NT2/D1 (cell line): ENCODE data around the gene SMIM26.

Source experiments
- SUZ12 ChIP-seq: IDR thresholded peaks from 2 replicates; pipeline ENCODE4 v1.6.1; 2011; ENCODE audit not compliant: insufficient read length, insufficient read depth; ENCODE audit errors: extremely low read depth
- YY1 ChIP-seq: IDR thresholded peaks from 2 replicates; pipeline ENCODE4 v1.6.1; 2011; ENCODE audit not compliant: insufficient read length, insufficient read depth
- ZNF274 ChIP-seq: IDR thresholded peaks from 2 replicates; pipeline ENCODE4 v1.6.1; 2011; ENCODE audit warnings: mild to moderate bottlenecking, low read depth, low read length

GRCh38 chr20:18553746-18554145, 13.5 kb upstream of the SMIM26 start:
- no peak for TF ChIP-seq YY1
- no peak for TF ChIP-seq ZNF274
- TF ChIP-seq SUZ12, result no peak
